ENCODE measurements around the gene PDE1C.
"Not testable (repeated sequence)": the region's sequence is repeated elsewhere in the genome, so short reads cannot be mapped to it uniquely, and the experiment has no call there.

PDE1C gene

GRCh38 chr7:31887006-31887405 is 183.2 kb downstream of the PDE1C start:
- no peak for DNase-seq

- no peak for DNase-seq
Observed at GRCh38 chr7:31885171-31885570, 185.0 kb downstream of the PDE1C start.

- DNase-seq = no peak
Observed at GRCh38 chr7:31883761-31884164, 186.4 kb downstream of the PDE1C start.

- no peak for DNase-seq
Observed at GRCh38 chr7:31882187-31882586, 188.0 kb downstream of the PDE1C start.

GRCh38 chr7:31878875-31879274 is 191.3 kb downstream of the PDE1C start:
- no peak for DNase-seq

GRCh38 chr7:31875424-31875823 is 194.8 kb downstream of the PDE1C start:
- DNase-seq = no peak

- no peak for DNase-seq
Observed at GRCh38 chr7:31874631-31875386, 195.4 kb downstream of the PDE1C start.

- DNase-seq = no peak
Observed at GRCh38 chr7:31873816-31874597, 196.2 kb downstream of the PDE1C start.

- no peak for DNase-seq
Observed at GRCh38 chr7:31872545-31873370, 197.4 kb downstream of the PDE1C start.

GRCh38 chr7:31864646-31865045 is 205.6 kb downstream of the PDE1C start:
- DNase-seq = no peak

GRCh38 chr7:31860925-31861324 is 209.3 kb downstream of the PDE1C start:
- DNase-seq = no peak

- DNase-seq = no peak
Observed at GRCh38 chr7:31858055-31858454, 212.2 kb downstream of the PDE1C start.

GRCh38 chr7:31857172-31857571 is 213.0 kb downstream of the PDE1C start:
- no peak for DNase-seq

- DNase-seq = no peak
Observed at GRCh38 chr7:31856337-31856736, 213.9 kb downstream of the PDE1C start.

- DNase-seq = no peak
Observed at GRCh38 chr7:31855530-31855929, 214.7 kb downstream of the PDE1C start.

- no peak for DNase-seq
Observed at GRCh38 chr7:31853380-31853779, 216.8 kb downstream of the PDE1C start.

- DNase-seq = no peak
Observed at GRCh38 chr7:31852462-31852861, 217.7 kb downstream of the PDE1C start.

- DNase-seq = no peak
Observed at GRCh38 chr7:31851119-31851518, 219.1 kb downstream of the PDE1C start.

- no peak for DNase-seq
Observed at GRCh38 chr7:31850601-31851000, 219.6 kb downstream of the PDE1C start.

GRCh38 chr7:31850066-31850465 is 220.1 kb downstream of the PDE1C start:
- no peak for DNase-seq

GRCh38 chr7:31835471-31835870 is 234.7 kb downstream of the PDE1C start:
- no peak for DNase-seq

GRCh38 chr7:31833625-31834024 is 236.6 kb downstream of the PDE1C start:
- not testable (repeated sequence) for DNase-seq

- DNase-seq = no peak
Observed at GRCh38 chr7:31828520-31828919, 241.7 kb downstream of the PDE1C start.

Measured in NCI-H1105 (cell line).